AG04450 (cell line): ENCODE data around the gene COL8A2. TPM values are rescaled to one million over a fixed set of nuclear protein-coding genes. Genes with fewer than 3 reads are reported as not detected.

ENCODE experiments used
- CTCF ChIA-PET: fragments of 300-600, 350-600 bp; formaldehyde crosslinking; extraction: SDS; loops from one replicate; lab custom pipeline; 2022; ENCODE audit warnings: antibody characterized with exemption, inconsistent platforms; lab: Charles Lee
- POLR2A ChIA-PET: fragments of 350-600 bp; formaldehyde crosslinking; extraction: SDS; loops from one replicate; lab custom pipeline; 2021; ENCODE audit warnings: antibody characterized with exemption, inconsistent platforms; lab: Yijun Ruan, JAX
- DNase-seq: peaks from one replicate; pipeline ENCODE4 v3.0.0-alpha.2; 2011; ENCODE audit warnings: low read depth, low spot score
- H3K27ac ChIP-seq: one replicate; pipeline ENCODE4 v1.5.1; 2012; ENCODE audit warnings: low read depth, low read length, control low read depth
- H3K27me3 ChIP-seq: one replicate; pipeline ENCODE4 v1.6.0; 2012; ENCODE audit warnings: low read length; ENCODE audit not compliant: control insufficient read depth, insufficient read depth
- H3K4me3 ChIP-seq: 2 replicates; pipeline ENCODE4 v1.5.1; 2011; ENCODE audit warnings: mild to moderate bottlenecking, low read depth, low read length, control low read depth
- H3K9me3 ChIP-seq: 2 replicates; pipeline ENCODE4 v1.5.1; 2012; ENCODE audit warnings: low read length; ENCODE audit not compliant: control insufficient read depth, insufficient read depth
- CTCF ChIP-seq: IDR thresholded peaks from 2 replicates; pipeline ENCODE4 v1.5.1; 2011; ENCODE audit warnings: low read depth, low read length, control low read depth, inconsistent platforms
- polyA plus RNA-seq: library from polyadenylated mRNA; depleted of rRNA; stranded (reverse); fragments of >200 nt; gene quantifications from 2 replicates; pipeline ENCODE4 v1.2.3, GENCODE V29; 2011

The COL8A2 gene
- polyA plus RNA-seq, 1 experiment = 1.5 TPM

GRCh38 chr1:36157973-36158826, 33.2 kb upstream of the COL8A2 start:
- no peak for TF ChIP-seq CTCF
- H3K27ac ChIP-seq = peak overlapping the region; percentile 65
- H3K27me3 ChIP-seq = no peaks in the 10 kb centered on the region
- CTCF ChIA-PET = no interaction called here
- H3K4me3 ChIP-seq = peak overlapping the region; percentile 94
- no peak for DNase-seq
- POLR2A ChIA-PET = interaction anchor here (0.6 to 1.7 kb wide), 4 partner anchors 8 to 128 kb away, joined by 3 to 8 read pairs (median 4); partner anchors contain the start of gene THRAP3
- H3K9me3 ChIP-seq = no peaks in the 10 kb centered on the region; the same call in 1 of the 2 replicates

GRCh38 chr1:36157115-36157903, 32.3 kb upstream of the COL8A2 start:
- POLR2A ChIA-PET = interaction anchor here (0.6 to 2.4 kb wide), 6 partner anchors 9 to 129 kb away, joined by 3 to 9 read pairs (median 4); partner anchors contain the start of gene THRAP3
- no peak for DNase-seq

GRCh38 chr1:36156329-36157114, 31.5 kb upstream of the COL8A2 start:
- TF ChIP-seq CTCF = no peak
- POLR2A ChIA-PET = interaction anchor here (0.9 to 2.4 kb wide), 5 partner anchors 13 to 129 kb away, joined by 3 to 9 read pairs (median 5); partner anchors contain the start of gene THRAP3
- Histone ChIP-seq H3K27me3 (no peaks in the 10 kb centered on the region), H3K27ac (peak overlapping the region; percentile 65), H3K9me3 (no peaks in the 10 kb centered on the region; the same call in 1 of the 2 replicates), H3K4me3 (peak overlapping the region; percentile 94)
- CTCF ChIA-PET = interaction anchor here (1.2 to 1.8 kb wide), 2 partner anchors 129 to 144 kb away, joined by 3 to 4 read pairs; no protein-coding TSS in a partner anchor
- no peak for DNase-seq

More at GRCh38 chr1:36157115-36157903, 32.3 kb upstream of the COL8A2 start:
- TF ChIP-seq CTCF = no peak
- CTCF ChIA-PET = interaction anchor here (1.8 kb wide), 1 partner anchor 128 kb away, joined by 4 read pairs; no protein-coding TSS in a partner anchor
- no peaks in the 10 kb centered on the region for H3K27me3 ChIP-seq
- peak overlapping the region; percentile 94 for H3K4me3 ChIP-seq
- peak overlapping the region; percentile 65 for H3K27ac ChIP-seq
- no peaks in the 10 kb centered on the region; the same call in 1 of the 2 replicates for H3K9me3 ChIP-seq

GRCh38 chr1:36155408-36156328, 30.6 kb upstream of the COL8A2 start, which contains the start of gene MAP7D1:
Gene MAP7D1, plus strand, starts transcription at chr1:36156160. Its CDS starts 258 bp downstream, at chr1:36156418.
- no peak for DNase-seq
- peak within 1 kb of the TSS; percentile 87 for H3K27ac ChIP-seq
- no peak for TF ChIP-seq CTCF
- CTCF ChIA-PET = interaction anchor here (1.2 to 2.5 kb wide), 3 partner anchors 33 to 145 kb away, joined by 3 to 14 read pairs (median 4); no protein-coding TSS in a partner anchor
- no peaks in the 10 kb centered on the region for H3K27me3 ChIP-seq
- H3K9me3 ChIP-seq = no peaks in the 10 kb centered on the region; the same call in 1 of the 2 replicates
- POLR2A ChIA-PET = interaction anchor here (0.6 to 2.4 kb wide), 6 partner anchors 13 to 130 kb away, joined by 3 to 9 read pairs (median 6); partner anchors contain the start of gene THRAP3
- peak within 1 kb of the TSS; percentile 94 for H3K4me3 ChIP-seq
